Gastrocnemius medialis (tissue), 4 donors: Measurements from ENCODE around the gene FAM89A. TPM values are rescaled to one million over a fixed set of nuclear protein-coding genes. Genes with fewer than 3 reads are reported as not detected.

ENCODE experiments used
- ATAC-seq, 2 donors: fragments of 150-250 bp; one replicate each; pipeline ENCODE4 v1.9.1; 2016
- DNase-seq, 2 donors: peaks; one replicate each; pipeline ENCODE4 v3.0.0-alpha.2; 2019
- H3K27ac ChIP-seq, 4 donors: fragments of 200-600 bp; sonication (generic); 1 replicate in 1 of 4; 2 replicates in 3 of 4; pipeline ENCODE4 v1.5.1; 2016 to 2018; ENCODE audit warnings: mild to moderate bottlenecking in 2 of 4, moderate library complexity in 1 of 4
- H3K27me3 ChIP-seq, 3 donors: fragments of 200-600 bp; sonication (generic) in 2 of 3; 1 replicate in 1 of 3; 2 replicates in 2 of 3; pipeline versions ENCODE4 v1.5.1 to v1.6.0; 2016 to 2019; ENCODE audit warnings: mild to moderate bottlenecking in 1 of 3, moderate library complexity in 1 of 3
- H3K36me3 ChIP-seq, 2 donors: fragments of 200-600 bp; sonication (generic) in 1 of 2; one replicate each; pipeline ENCODE4 v1.5.1; 2017 to 2018
- H3K4me1 ChIP-seq, 2 donors: fragments of 200-600 bp; sonication (generic) in 1 of 2; one replicate each; pipeline ENCODE4 v1.5.1; 2016 to 2017; ENCODE audit warnings: mild to moderate bottlenecking in 2 of 2
- H3K4me3 ChIP-seq, 4 donors: fragments of 200-600 bp; sonication (generic) in 3 of 4; 1 replicate in 1 of 4; 2 replicates in 3 of 4; pipeline ENCODE4 v1.5.1; 2016 to 2019; ENCODE audit warnings: mild to moderate bottlenecking in 2 of 4
- H3K9me3 ChIP-seq, 3 donors: fragments of 200-600 bp; sonication (generic) in 2 of 3; 1 replicate in 1 of 3; 2 replicates in 2 of 3; pipeline ENCODE4 v1.5.1; 2016 to 2019
- POLR2A ChIP-seq, 2 donors: fragments of 450-650 bp; IDR thresholded peaks; one replicate each; pipeline ENCODE4 v1.6.1; 2017; ENCODE audit warnings: antibody characterized with exemption in 2 of 2, mild to moderate bottlenecking in 2 of 2, moderate library complexity in 2 of 2
- in situ Hi-C, 4 donors: fragments of 200-750 bp; cut with MboI; loops; one replicate each; pipeline versions ENCODE4 v1.15.0 to v1.8.0; 2017; ENCODE audit warnings: low sequenced_read_pairs in 4 of 4
- intact Hi-C: fragments of 100-400 bp; cut with DNase I; formaldehyde crosslinking; loops from one replicate; pipeline ENCODE4 v1.15.1; 2023; ENCODE audit warnings: low total_unique reads
- total RNA-seq, 4 donors: library from RNA; depleted of rRNA; stranded (reverse); fragments of >200 nt; gene quantifications; one replicate each; pipeline versions ENCODE4 v1.1.0 to v1.2.3, GENCODE V29; 2016
- TF ChIP-seq, protein P1 (sequence below), 5 experiments: fragments of 450-650 bp in 3 of 5; fragments of 200-600 bp in 2 of 5; sonication (generic) in 2 of 5; IDR thresholded peaks in 4 of 5; conservative IDR thresholded peaks in 1 of 5; 1 replicate in 4 of 5; 2 replicates in 1 of 5; pipeline ENCODE4 v1.5.1; 2016 to 2019; ENCODE audit warnings: antibody characterized with exemption in 5 of 5, mild to moderate bottlenecking in 3 of 5, moderate library complexity in 3 of 5

FAM89A gene
- total RNA-seq, 4 donors from 2014 or later = 2.1 to 8.6 (median 5.3) TPM

- H3K4me1 ChIP-seq = no peaks in the 10 kb centered on the region
- no peaks in the 10 kb centered on the region for H3K27me3 ChIP-seq
- no peak overlapping the region for H3K4me3 ChIP-seq
- in situ Hi-C loops (no loop called here), intact Hi-C loops (no loop called here)
- H3K27ac ChIP-seq = no peak overlapping the region
- TF ChIP-seq, protein P1, sequence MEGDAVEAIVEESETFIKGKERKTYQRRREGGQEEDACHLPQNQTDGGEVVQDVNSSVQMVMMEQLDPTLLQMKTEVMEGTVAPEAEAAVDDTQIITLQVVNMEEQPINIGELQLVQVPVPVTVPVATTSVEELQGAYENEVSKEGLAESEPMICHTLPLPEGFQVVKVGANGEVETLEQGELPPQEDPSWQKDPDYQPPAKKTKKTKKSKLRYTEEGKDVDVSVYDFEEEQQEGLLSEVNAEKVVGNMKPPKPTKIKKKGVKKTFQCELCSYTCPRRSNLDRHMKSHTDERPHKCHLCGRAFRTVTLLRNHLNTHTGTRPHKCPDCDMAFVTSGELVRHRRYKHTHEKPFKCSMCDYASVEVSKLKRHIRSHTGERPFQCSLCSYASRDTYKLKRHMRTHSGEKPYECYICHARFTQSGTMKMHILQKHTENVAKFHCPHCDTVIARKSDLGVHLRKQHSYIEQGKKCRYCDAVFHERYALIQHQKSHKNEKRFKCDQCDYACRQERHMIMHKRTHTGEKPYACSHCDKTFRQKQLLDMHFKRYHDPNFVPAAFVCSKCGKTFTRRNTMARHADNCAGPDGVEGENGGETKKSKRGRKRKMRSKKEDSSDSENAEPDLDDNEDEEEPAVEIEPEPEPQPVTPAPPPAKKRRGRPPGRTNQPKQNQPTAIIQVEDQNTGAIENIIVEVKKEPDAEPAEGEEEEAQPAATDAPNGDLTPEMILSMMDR (IDR thresholded peaks at IDR 0.05 in 4 of 5, conservative IDR thresholded peaks at IDR 0.05 in 1 of 5) = no peak
- TF ChIP-seq POLR2A (IDR thresholded peaks at IDR 0.05) = no peak
- DNase-seq (no peak), ATAC-seq (no peak)
- H3K9me3 ChIP-seq = no peaks in the 10 kb centered on the region
- no peaks in the 10 kb centered on the region for H3K36me3 ChIP-seq
Measured at GRCh38 chr1:231075497-231075896, 35.4 kb upstream of the FAM89A start.

DNA sequence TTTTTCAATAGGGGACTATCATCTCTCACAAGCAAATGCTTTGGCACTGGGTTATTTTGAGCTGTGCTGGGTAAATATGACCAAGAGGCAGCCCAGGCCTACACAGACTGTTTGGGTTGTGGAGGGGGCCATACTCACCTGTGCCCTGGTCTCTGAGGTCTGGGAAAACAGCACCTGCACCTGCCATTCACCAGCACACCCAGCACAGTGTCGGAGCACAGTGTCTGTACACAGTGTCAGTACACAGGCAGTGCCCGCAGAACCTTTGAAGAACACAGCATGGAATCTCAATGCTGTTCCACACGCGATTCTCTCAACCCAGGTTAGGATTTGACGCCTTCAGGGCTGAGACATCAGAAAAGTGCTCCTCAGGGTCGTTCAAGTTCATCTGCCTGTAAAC is 35.0 kb upstream of the FAM89A start:
- intact Hi-C loops = no loop called here
- Histone ChIP-seq H3K9me3 (no peaks in the 10 kb centered on the region), H3K36me3 (no peaks in the 10 kb centered on the region), H3K27ac (no peak overlapping the region), H3K4me1 (no peaks in the 10 kb centered on the region), H3K4me3 (no peak overlapping the region), H3K27me3 (no peaks in the 10 kb centered on the region)
- TF ChIP-seq, protein P1 (IDR thresholded peaks at IDR 0.05 in 4 of 5, conservative IDR thresholded peaks at IDR 0.05 in 1 of 5) = no peak
- no peak for TF ChIP-seq POLR2A (IDR thresholded peaks at IDR 0.05)
- in situ Hi-C loops = no loop called here
- no peak for DNase-seq
- ATAC-seq = no peak

DNA sequence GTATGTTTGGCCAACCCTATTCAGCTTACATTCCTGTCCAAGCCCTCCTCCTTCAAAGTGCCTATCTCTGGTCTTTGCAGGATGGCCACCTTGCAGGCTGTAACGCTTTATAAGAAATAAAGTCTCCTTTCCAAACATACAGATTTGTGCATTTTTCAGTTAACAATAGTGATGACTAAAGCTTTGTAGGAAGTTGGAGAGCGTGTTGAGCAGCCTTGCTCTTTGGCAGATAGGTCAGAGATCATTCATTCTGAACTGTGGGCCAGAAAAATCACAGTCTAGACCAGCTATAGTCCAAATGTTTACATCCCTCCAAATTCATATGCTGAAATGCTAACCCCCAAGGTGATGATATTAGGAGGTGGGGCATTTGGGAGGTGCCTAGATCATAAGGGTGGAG is 34.0 kb upstream of the FAM89A start:
- no peaks in the 10 kb centered on the region for H3K9me3 ChIP-seq

DNA sequence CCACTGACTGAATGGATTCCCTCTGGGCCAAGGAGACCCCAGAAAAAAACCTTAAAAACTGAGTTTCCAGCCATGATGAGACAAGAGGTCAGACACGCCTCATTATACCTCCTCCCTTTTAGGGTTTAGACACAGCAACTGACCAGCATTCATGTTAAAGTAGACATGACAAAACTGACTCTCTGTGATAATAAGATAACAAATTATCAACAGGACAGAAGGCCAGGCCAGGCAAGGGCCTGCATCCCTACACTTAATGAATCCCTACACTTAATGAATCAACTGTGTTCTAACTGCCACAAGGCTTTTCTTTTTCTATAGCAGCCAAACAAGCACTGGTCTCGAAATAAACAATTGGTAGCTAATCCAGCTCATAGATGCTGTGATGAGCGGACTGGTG is 33.3 kb upstream of the FAM89A start:
- Histone ChIP-seq H3K4me3 (no peak overlapping the region), H3K36me3 (no peaks in the 10 kb centered on the region), H3K27me3 (no peaks in the 10 kb centered on the region), H3K9me3 (no peaks in the 10 kb centered on the region), H3K4me1 (no peaks in the 10 kb centered on the region), H3K27ac (no peak overlapping the region)
- intact Hi-C loops (no loop called here), in situ Hi-C loops (no loop called here)
- TF ChIP-seq, protein P1 (IDR thresholded peaks at IDR 0.05 in 4 of 5, conservative IDR thresholded peaks at IDR 0.05 in 1 of 5) = no peak
- TF ChIP-seq POLR2A (IDR thresholded peaks at IDR 0.05) = no peak
- DNase-seq = no peak
- no peak for ATAC-seq

More for the DNA sequence above, 34.0 kb upstream of the FAM89A start:
- intact Hi-C loops = no loop called here
- Histone ChIP-seq H3K4me1 (no peaks in the 10 kb centered on the region), H3K4me3 (no peak overlapping the region), H3K27me3 (no peaks in the 10 kb centered on the region), H3K27ac (no peak overlapping the region), H3K36me3 (no peaks in the 10 kb centered on the region)
- ATAC-seq (no peak), DNase-seq (no peak)
- no peak for TF ChIP-seq POLR2A (IDR thresholded peaks at IDR 0.05)
- TF ChIP-seq, protein P1 (IDR thresholded peaks at IDR 0.05 in 4 of 5, conservative IDR thresholded peaks at IDR 0.05 in 1 of 5) = no peak
- in situ Hi-C loops = no loop called here

DNA sequence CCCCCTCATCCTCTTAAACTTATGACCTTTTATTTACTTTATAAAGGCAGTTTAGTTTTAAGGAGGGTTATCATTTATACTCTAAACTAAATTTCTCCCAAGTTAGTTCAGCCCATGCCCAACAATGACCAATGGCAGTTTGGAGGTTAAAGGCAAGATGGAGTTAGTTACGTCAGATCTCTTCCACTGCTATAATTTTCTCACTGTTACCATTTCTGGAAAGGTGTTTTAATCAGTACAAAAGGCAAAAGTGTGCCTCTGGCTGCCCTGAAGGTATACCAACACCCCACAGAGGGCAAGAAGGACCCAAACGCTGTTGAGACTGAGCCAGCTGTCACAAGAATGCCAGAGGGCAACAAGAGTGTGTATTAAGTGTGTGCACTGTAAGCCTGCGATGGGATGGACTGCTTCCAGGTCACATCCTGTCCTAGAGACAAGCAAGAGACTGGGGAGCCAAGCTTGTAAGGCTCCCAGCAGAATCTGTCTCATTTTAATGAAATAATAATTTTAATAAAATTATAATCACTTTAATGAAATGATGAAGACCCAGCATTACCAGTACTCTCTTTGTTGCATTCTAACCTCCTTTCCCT is 32.5 kb upstream of the FAM89A start:
- Histone ChIP-seq H3K4me3 (no peak overlapping the region), H3K27ac (no peak overlapping the region), H3K4me1 (no peaks in the 10 kb centered on the region), H3K36me3 (no peaks in the 10 kb centered on the region), H3K27me3 (no peaks in the 10 kb centered on the region), H3K9me3 (no peaks in the 10 kb centered on the region)
- DNase-seq (no peak), ATAC-seq (no peak)
- in situ Hi-C loops = no loop called here
- TF ChIP-seq, protein P1 (IDR thresholded peaks at IDR 0.05 in 4 of 5, conservative IDR thresholded peaks at IDR 0.05 in 1 of 5) = no peak
- intact Hi-C loops = no loop called here
